Measurements from ENCODE around the gene GRIA1.

The GRIA1 gene

GRCh38 chr5:153690236-153690635, 199.8 kb downstream of the GRIA1 start:
- Histone ChIP-seq H3K36me3 (ENCODE audit: insufficient read depth, insufficient read length, low read length) (no peaks in the 10 kb centered on the region), H3K9me3 (ENCODE audit: insufficient read depth, low read length) (no peaks in the 10 kb centered on the region), H3K9ac (ENCODE audit: insufficient read length, low read depth) (no peak overlapping the region), H3K27me3 (ENCODE audit: insufficient read depth, insufficient read length) (no peaks in the 10 kb centered on the region), H3K4me1 (ENCODE audit: insufficient read depth, insufficient read length) (no peaks in the 10 kb centered on the region), H3K4me3 (ENCODE audit: insufficient read length, low read depth) (no peak overlapping the region)
- no peak for TF ChIP-seq YY1 (IDR thresholded peaks at IDR 0.05; ENCODE audit: insufficient read depth, insufficient read length)
- no peak for TF ChIP-seq ZNF274 (IDR thresholded peaks at IDR 0.05; ENCODE audit: low read depth, low read length)
- no peak for TF ChIP-seq SUZ12 (IDR thresholded peaks at IDR 0.05; ENCODE audit: extremely low read depth, insufficient read depth, insufficient read length)
- no peak for DNase-seq (ENCODE audit: low read depth, low spot score)

- no peak for DNase-seq (ENCODE audit: low read depth, low spot score)
- Histone ChIP-seq H3K9ac (ENCODE audit: insufficient read length, low read depth) (no peak overlapping the region), H3K27me3 (ENCODE audit: insufficient read depth, insufficient read length) (no peaks in the 10 kb centered on the region), H3K4me3 (ENCODE audit: insufficient read length, low read depth) (no peak overlapping the region), H3K9me3 (ENCODE audit: insufficient read depth, low read length) (no peaks in the 10 kb centered on the region), H3K36me3 (ENCODE audit: insufficient read depth, insufficient read length, low read length) (no peaks in the 10 kb centered on the region), H3K4me1 (ENCODE audit: insufficient read depth, insufficient read length) (no peaks in the 10 kb centered on the region)
- no peak for TF ChIP-seq SUZ12 (IDR thresholded peaks at IDR 0.05; ENCODE audit: extremely low read depth, insufficient read depth, insufficient read length)
- TF ChIP-seq ZNF274 (IDR thresholded peaks at IDR 0.05; ENCODE audit: low read depth, low read length): no peak
- TF ChIP-seq YY1 (IDR thresholded peaks at IDR 0.05; ENCODE audit: insufficient read depth, insufficient read length): no peak
Observed at GRCh38 chr5:153696256-153696655, 205.8 kb downstream of the GRIA1 start.

DNA sequence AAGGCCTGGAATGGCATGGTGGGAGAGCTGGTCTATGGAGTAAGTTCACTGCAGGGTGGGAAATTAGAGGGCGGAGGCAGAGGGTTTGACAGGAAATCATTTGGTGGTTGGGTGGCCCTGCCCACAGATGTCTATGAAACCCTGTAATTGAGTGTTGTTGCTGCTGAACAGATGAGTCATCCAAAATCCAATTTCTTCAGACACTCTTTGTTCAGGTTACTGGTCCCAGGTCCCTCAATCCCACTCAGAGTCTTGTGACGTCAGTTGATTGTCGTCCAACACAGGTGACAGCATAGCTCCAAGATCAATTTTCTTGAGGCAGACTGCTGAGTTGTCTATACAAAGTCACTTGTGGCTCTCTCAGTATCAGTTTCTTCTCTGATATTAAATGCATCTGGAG, 208.6 kb downstream of the GRIA1 start:
- Histone ChIP-seq H3K27me3 (ENCODE audit: insufficient read depth, insufficient read length) (no peaks in the 10 kb centered on the region), H3K4me3 (ENCODE audit: insufficient read length, low read depth) (no peak overlapping the region), H3K4me1 (ENCODE audit: insufficient read depth, insufficient read length) (no peaks in the 10 kb centered on the region), H3K36me3 (ENCODE audit: insufficient read depth, insufficient read length, low read length) (no peaks in the 10 kb centered on the region), H3K9ac (ENCODE audit: insufficient read length, low read depth) (no peak overlapping the region), H3K9me3 (ENCODE audit: insufficient read depth, low read length) (no peaks in the 10 kb centered on the region)
- no peak for TF ChIP-seq ZNF274 (IDR thresholded peaks at IDR 0.05; ENCODE audit: low read depth, low read length)
- DNase-seq (ENCODE audit: low read depth, low spot score): no peak

GRCh38 chr5:153700940-153701339, 210.5 kb downstream of the GRIA1 start:
- no peaks in the 10 kb centered on the region for H3K27me3 ChIP-seq (ENCODE audit: insufficient read depth, insufficient read length)
- DNase-seq (ENCODE audit: low read depth, low spot score): no peak
- H3K9ac ChIP-seq (ENCODE audit: insufficient read length, low read depth): no peak overlapping the region
- H3K9me3 ChIP-seq (ENCODE audit: insufficient read depth, low read length): no peaks in the 10 kb centered on the region
- H3K4me1 ChIP-seq (ENCODE audit: insufficient read depth, insufficient read length): no peaks in the 10 kb centered on the region
- no peak overlapping the region for H3K4me3 ChIP-seq (ENCODE audit: insufficient read length, low read depth)
- TF ChIP-seq ZNF274 (IDR thresholded peaks at IDR 0.05; ENCODE audit: low read depth, low read length) (no peak), YY1 (IDR thresholded peaks at IDR 0.05; ENCODE audit: insufficient read depth, insufficient read length) (no peak), SUZ12 (IDR thresholded peaks at IDR 0.05; ENCODE audit: extremely low read depth, insufficient read depth, insufficient read length) (no peak)
- no peaks in the 10 kb centered on the region for H3K36me3 ChIP-seq (ENCODE audit: insufficient read depth, insufficient read length, low read length)

- DNase-seq (ENCODE audit: low read depth, low spot score): no peak
- H3K27me3 ChIP-seq (ENCODE audit: insufficient read depth, insufficient read length): no peaks in the 10 kb centered on the region
- no peak overlapping the region for H3K9ac ChIP-seq (ENCODE audit: insufficient read length, low read depth)
- no peaks in the 10 kb centered on the region for H3K9me3 ChIP-seq (ENCODE audit: insufficient read depth, low read length)
- H3K36me3 ChIP-seq (ENCODE audit: insufficient read depth, insufficient read length, low read length): no peaks in the 10 kb centered on the region
- H3K4me1 ChIP-seq (ENCODE audit: insufficient read depth, insufficient read length): no peaks in the 10 kb centered on the region
- TF ChIP-seq SUZ12 (IDR thresholded peaks at IDR 0.05; ENCODE audit: extremely low read depth, insufficient read depth, insufficient read length) (no peak), YY1 (IDR thresholded peaks at IDR 0.05; ENCODE audit: insufficient read depth, insufficient read length) (no peak), ZNF274 (IDR thresholded peaks at IDR 0.05; ENCODE audit: low read depth, low read length) (no peak)
- H3K4me3 ChIP-seq (ENCODE audit: insufficient read length, low read depth): no peak overlapping the region
Observed at GRCh38 chr5:153702265-153702664, 211.8 kb downstream of the GRIA1 start.

GRCh38 chr5:153704110-153704509, 213.6 kb downstream of the GRIA1 start:
- no peak for TF ChIP-seq YY1 (IDR thresholded peaks at IDR 0.05; ENCODE audit: insufficient read depth, insufficient read length)
- no peak for TF ChIP-seq SUZ12 (IDR thresholded peaks at IDR 0.05; ENCODE audit: extremely low read depth, insufficient read depth, insufficient read length)
- no peak for TF ChIP-seq ZNF274 (IDR thresholded peaks at IDR 0.05; ENCODE audit: low read depth, low read length)
- Histone ChIP-seq H3K27me3 (ENCODE audit: insufficient read depth, insufficient read length) (no peaks in the 10 kb centered on the region), H3K9ac (ENCODE audit: insufficient read length, low read depth) (no peak overlapping the region), H3K9me3 (ENCODE audit: insufficient read depth, low read length) (no peaks in the 10 kb centered on the region), H3K36me3 (ENCODE audit: insufficient read depth, insufficient read length, low read length) (no peaks in the 10 kb centered on the region), H3K4me1 (ENCODE audit: insufficient read depth, insufficient read length) (no peaks in the 10 kb centered on the region), H3K4me3 (ENCODE audit: insufficient read length, low read depth) (no peak overlapping the region)
- DNase-seq (ENCODE audit: low read depth, low spot score): no peak

GRCh38 chr5:153707626-153708025, 217.2 kb downstream of the GRIA1 start:
- Histone ChIP-seq H3K4me1 (ENCODE audit: insufficient read depth, insufficient read length) (no peaks in the 10 kb centered on the region), H3K4me3 (ENCODE audit: insufficient read length, low read depth) (no peak overlapping the region), H3K9ac (ENCODE audit: insufficient read length, low read depth) (no peak overlapping the region), H3K9me3 (ENCODE audit: insufficient read depth, low read length) (no peaks in the 10 kb centered on the region), H3K36me3 (ENCODE audit: insufficient read depth, insufficient read length, low read length) (no peaks in the 10 kb centered on the region), H3K27me3 (ENCODE audit: insufficient read depth, insufficient read length) (no peaks in the 10 kb centered on the region)
- no peak for TF ChIP-seq YY1 (IDR thresholded peaks at IDR 0.05; ENCODE audit: insufficient read depth, insufficient read length)
- TF ChIP-seq SUZ12 (IDR thresholded peaks at IDR 0.05; ENCODE audit: extremely low read depth, insufficient read depth, insufficient read length): no peak
- no peak for TF ChIP-seq ZNF274 (IDR thresholded peaks at IDR 0.05; ENCODE audit: low read depth, low read length)
- no peak for DNase-seq (ENCODE audit: low read depth, low spot score)

DNA sequence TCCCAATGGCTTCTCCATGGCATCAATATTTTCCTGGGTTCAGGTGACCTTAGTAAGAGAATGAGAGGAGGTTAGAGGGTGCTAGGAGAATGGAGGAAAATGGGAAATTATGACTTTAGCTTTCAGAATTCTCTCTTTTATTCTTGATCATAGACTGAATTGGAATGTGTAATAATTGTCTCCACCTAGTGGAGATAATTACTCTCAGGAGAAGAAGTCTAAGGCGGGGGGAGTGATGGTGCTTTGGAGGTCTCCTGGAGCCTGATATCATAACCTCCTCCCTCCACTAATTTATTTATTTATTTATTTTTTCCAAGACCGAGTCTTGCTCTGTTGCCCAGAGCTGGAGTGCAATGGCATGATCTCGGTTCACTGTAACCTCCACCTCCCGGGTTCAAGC, 221.3 kb downstream of the GRIA1 start:
- Histone ChIP-seq H3K27me3 (ENCODE audit: insufficient read depth, insufficient read length) (no peaks in the 10 kb centered on the region), H3K36me3 (ENCODE audit: insufficient read depth, insufficient read length, low read length) (no peaks in the 10 kb centered on the region), H3K4me1 (ENCODE audit: insufficient read depth, insufficient read length) (no peaks in the 10 kb centered on the region), H3K9me3 (ENCODE audit: insufficient read depth, low read length) (no peaks in the 10 kb centered on the region), H3K9ac (ENCODE audit: insufficient read length, low read depth) (no peak overlapping the region), H3K4me3 (ENCODE audit: insufficient read length, low read depth) (no peak overlapping the region)
- DNase-seq (ENCODE audit: low read depth, low spot score): no peak
- TF ChIP-seq ZNF274 (IDR thresholded peaks at IDR 0.05; ENCODE audit: low read depth, low read length) (no peak), YY1 (IDR thresholded peaks at IDR 0.05; ENCODE audit: insufficient read depth, insufficient read length) (no peak), SUZ12 (IDR thresholded peaks at IDR 0.05; ENCODE audit: extremely low read depth, insufficient read depth, insufficient read length) (no peak)
